Activated CD4-positive, alpha-beta T cell treated with anti-CD3 and anti-CD28 coated beads, Interleukin-2, Interleukin-4, amounts not matched to agents 100 ng/mL and 50 ng/mL, durations not matched to agents 16 hours and 8 hours (primary cell): Measurements from ENCODE around the gene IQSEC3.
"Not testable (repeated sequence)": the region's sequence is repeated elsewhere in the genome, so short reads cannot be mapped to it uniquely, and the experiment has no call there.

Experiments
- DNase-seq: peaks from one replicate; pipeline ENCODE4 v3.0.0-alpha.2; 2020; ENCODE audit warnings: low spot score

The IQSEC3 gene

DNA sequence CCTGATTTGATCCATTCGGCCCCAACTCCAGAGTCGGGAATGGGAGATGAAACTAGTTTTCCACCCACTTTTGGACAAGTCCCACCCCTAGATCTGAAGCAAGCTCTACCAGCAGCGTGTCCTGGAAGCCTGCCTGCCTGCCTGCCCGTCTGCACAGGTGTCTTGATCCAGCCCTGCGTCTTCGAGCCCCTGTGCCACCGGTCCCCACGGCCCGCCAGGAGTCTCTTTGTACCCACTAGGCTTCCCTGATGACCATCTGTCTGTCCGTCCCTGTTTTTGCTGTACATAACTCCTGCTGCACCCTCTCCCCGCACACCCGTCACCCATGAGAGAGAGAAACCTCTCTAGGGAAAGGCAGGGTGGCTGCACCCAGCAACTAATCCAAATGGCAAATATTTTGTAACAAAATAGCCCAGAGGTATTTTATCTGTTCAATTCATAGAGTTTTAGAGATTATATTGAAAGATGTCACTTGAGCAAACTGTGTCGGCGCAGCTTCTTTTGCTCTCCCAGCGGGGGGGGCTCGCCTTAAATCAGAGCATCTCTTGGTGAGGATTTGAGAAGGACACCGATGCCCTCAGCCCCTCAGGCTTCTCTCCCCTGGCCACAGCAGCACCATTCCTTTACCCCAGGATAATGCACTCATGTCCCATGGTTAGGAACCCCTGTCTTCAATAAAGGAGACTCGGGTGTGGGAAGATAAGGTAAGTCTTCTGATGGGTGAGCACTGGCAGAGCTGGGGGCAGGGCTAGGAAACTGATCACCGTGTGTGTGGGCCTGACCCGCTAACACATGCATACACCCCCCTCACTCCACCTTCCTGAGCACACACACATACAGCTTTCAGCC, 111.6 kb downstream of the IQSEC3 start:
- DNase-seq, result no peak

DNA sequence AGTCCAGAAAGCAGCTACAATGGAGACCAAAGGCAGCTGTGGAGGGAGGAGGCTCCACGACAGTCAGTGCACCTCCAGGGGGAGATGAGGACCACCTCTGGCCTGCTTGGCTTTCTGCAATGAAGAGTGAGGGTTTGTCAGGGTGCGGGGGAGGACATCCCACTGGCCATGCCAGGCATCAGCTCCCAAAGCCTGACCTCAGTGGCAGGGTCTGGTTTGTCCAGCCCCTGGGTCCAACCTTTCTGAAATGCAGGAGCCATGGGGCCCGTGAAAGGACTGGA, 112.2 kb downstream of the IQSEC3 start:
- DNase-seq, result no peak

- DNase-seq, result no peak
Measured at GRCh38 chr12:179131-179884, 112.7 kb downstream of the IQSEC3 start.

- no peak for DNase-seq
Measured at GRCh38 chr12:179885-180284, 113.3 kb downstream of the IQSEC3 start.

DNA sequence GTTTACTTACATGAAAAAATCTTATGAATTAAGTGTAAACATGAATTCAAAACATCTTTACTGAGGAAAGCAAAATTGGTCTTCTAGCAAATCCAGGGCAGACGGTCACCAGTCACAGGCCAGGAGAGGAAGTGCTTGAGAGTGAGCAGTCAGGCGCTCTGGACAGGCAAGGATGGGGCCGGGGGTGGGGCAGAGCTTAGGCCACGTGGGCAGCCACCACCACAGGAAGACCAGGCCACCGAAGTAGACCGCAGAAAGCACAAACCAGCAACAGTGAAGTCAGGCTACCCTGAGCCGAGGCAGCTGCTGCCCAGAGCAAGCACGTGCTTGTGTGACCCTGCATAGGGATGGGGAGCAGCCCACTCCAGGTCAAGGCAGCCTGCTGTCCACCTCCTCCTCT, 113.9 kb downstream of the IQSEC3 start:
- DNase-seq, result no peak

DNA sequence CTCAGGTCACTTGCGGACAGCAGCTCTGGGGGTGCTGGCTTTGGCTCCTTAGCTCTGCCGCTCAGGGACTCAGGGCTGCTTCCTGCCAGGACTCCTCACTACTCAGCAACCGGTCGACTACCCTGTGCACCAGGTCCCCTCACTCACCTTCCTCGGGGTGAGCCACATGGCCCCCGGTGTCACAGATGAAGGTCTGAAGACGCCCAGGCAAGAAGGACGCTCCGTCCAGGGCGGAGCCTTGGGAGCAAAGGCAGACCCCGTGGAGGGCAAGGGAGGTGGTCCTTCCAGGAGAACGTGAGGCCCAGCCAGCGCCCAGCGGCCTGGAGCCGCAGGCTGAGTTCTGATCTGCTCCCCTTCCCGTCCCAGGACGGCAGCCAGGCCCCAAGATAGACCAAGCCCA, 115.4 kb downstream of the IQSEC3 start:
- DNase-seq, result no peak

DNA sequence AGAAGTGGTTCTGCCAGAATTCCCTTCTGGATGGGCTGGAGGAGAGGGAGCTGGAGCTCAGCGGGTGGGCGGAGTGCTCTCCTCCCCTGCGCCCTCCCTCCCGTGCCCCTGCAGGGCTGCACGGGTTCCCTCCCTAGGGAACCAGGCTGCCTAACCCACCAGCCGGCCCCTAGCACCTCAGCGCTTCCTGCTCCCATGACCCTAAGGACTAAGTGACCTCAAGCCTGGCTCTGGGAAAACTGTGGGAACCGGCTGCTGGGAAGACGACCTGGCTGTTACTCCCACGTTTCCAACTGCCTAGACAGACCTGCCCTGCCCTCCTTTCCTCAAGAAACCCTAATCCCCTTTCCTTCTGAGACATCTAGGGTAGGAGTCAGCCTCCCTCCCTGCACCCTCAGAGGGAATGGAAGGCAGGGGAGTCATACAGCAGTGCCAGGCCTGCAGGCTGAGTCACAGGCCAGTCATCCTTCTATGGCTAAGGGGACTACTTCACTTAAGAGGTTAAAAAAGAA, 115.9 kb downstream of the IQSEC3 start:
- no peak for DNase-seq

GRCh38 chr12:184811-185575, 118.4 kb downstream of the IQSEC3 start:
- DNase-seq, result no peak

DNA sequence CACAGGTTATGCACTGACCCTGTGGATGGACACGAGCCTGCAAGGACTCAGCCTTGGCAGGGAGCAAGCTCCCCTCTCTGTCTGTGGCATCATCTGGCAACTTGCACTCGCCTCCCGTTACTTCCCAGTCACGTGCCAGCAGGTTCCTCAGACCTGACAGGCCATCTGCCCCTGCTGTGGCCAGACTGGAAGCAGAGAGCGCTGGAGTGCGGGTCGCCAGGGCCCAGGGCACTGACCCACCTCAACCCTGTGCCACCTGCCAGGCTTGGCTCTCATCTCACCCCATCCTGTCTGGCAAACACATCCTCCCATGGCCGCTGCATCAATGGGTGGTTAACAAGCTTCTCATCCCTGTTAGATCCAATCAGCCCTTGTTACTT, 119.0 kb downstream of the IQSEC3 start:
- no peak for DNase-seq

- no peak for DNase-seq
Measured at GRCh38 chr12:186006-186625, 119.5 kb downstream of the IQSEC3 start.

DNA sequence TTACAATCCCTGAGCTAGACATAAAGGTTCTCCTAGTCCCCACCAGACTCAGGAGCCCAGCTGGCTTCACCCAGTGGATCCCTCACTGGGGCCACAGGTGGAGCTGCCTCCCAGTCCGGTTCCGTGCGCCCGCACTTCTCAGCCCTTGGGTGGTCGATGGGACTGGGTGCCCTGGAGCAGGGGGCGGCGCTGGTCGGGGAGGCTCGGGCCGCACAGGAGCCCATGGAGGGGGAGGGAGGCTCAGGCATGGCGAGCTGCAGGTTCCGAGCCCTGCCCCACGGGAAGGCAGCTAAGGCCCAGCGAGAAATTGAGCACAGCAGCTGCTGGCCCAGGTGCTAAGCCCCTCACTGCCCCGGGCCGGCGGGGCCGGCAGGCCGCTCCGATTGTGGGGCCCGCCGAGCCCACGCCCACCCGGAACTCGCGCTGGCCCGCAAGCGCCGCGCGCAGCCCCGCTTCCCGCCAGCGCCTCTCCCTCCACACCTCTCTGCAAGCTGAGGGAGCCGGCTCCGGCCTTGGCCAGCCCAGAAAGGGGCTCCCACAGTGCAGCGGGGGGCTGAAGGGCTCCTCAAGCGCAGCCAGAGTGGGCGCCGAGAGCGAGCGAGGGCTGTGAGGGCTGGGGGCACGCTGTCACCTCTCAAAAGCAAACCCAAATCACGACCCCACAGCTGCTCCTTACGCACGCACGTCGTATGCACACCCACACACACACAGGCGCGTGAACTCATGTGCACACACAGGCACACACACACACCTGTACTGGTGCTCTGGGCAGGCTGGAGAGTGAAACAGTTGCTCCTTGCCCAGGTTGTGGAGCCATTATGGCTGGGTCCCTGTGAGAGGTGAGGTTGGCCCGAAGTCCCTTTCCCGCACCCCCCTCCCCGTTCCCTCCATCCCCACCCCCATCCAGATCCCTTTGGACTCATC, 121.7 kb downstream of the IQSEC3 start:
- not testable (repeated sequence) for DNase-seq

DNA sequence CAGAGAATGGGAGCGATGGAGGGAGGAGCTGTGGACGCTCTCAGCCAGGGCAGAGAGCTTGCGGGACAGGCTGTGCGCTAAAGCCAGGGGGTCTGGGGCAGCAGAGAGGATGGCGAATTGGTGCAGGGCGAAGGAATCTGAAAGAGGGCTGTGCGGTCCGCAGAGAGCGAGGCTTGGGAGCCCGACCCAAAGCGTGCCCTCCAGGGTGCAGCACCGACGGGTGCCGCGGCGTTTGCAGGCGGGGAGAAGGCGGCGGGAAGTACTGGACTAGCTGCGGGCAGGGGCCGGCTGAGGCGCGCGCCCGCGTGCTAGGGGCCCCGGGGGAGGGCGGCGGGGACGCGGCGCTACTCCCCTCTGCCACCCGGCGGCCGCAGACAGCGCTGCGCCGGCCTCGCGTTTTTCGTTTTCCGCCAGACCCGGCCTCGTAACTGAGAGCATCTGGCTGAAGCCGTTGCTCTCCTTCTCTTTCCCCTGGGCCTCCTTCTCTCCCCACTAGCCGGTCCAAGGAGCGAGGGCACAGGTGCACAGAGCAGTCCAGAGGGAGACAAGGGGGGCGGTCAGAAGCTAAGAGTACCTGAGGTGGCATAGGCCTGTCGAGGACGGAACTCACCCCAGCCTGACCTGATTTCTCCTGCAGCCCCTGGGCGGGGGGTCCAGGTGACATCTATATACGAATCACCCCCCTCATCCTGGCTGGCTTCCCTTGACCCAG, 122.5 kb downstream of the IQSEC3 start:
- peak; percentile 31 for DNase-seq

- no peak for DNase-seq
Measured at GRCh38 chr12:189622-189962, 123.0 kb downstream of the IQSEC3 start.

DNA sequence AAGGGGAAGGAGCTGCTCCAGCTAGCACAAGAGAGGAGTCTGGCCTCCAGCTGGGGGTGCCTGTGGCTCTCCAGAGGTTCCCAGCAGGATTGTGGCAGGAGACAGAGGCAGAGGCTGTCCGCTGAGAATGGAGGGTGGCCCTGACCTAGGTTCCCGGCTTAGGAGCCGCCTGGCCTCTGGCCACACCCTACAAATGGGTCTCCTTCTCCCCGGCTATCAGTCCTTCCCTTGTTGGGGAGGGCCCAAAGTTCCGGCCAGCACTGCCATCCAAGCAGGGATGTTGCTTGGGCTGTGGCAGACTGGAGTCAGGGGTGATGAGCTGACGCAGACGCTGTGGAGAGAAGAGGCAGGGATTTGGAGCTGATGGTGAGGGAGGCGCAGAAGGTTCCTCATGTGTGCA, 124.3 kb downstream of the IQSEC3 start:
- DNase-seq, result no peak

DNA sequence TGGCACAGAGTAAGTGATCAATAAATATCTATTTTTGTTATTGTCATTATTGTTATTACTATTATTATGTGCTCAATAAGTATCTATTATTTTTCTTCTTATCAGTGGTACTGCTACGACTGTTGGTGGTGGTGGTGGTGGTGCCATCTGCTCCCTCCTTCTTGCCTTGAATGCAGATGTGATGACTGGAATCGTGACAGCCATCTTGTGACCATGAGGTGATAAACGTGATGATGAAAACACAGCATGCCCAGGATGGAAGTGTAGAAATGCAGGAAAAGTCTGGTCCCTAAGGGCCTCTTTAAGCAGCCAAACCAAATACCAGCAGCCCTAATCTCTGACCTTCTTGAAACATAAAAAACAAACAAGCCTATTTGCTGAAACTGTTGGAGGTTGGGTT, 125.0 kb downstream of the IQSEC3 start:
- no peak for DNase-seq

GRCh38 chr12:193261-193660, 126.7 kb downstream of the IQSEC3 start:
- no peak for DNase-seq

DNA sequence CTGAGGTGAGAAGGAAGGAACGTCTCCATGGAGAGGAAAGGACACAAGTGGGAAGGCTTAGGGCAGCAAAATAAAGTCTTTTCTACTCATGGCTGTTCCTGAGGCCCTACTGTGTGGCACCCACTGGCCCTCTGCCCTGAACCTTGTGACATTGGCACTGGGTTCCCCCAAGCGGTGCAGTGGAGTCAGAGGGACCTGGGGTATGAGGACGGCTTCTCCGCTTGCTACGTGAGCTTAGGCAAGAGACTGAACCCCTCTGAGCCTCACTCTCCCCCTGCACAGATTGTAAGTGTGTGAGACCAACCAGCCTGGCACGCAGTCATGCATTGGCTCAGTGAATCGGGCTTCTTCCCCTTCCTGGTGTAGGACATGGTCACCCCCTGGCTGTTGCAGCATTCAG, 127.7 kb downstream of the IQSEC3 start:
- no peak for DNase-seq

GRCh38 chr12:195156-195555, 128.6 kb downstream of the IQSEC3 start:
- no peak for DNase-seq

DNA sequence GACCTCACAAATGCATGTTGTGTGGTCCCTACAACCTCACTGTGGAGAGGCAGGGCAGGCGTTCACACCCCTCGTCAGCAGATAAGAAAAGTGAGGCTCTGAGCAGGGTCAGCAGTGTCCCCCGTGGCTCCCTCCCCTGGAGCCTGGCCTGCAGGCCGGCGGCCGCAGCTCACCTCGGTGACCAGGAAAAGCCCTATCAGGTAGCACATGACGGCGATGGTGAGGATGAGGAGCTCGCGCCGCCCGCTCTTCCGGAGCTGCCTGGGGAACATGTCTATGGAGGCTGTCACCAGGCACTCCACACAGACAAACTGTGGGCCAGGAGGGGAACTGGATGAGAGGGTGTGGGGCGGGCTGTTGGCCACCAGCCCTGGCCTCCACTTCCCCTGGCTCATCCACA, 129.4 kb downstream of the IQSEC3 start:
- DNase-seq, result no peak

GRCh38 chr12:196436-196835, 129.9 kb downstream of the IQSEC3 start:
- no peak for DNase-seq

- no peak for DNase-seq
Measured at GRCh38 chr12:197347-197746, 130.8 kb downstream of the IQSEC3 start.
